Measurements from ENCODE around the gene RAB2B.

DNA sequence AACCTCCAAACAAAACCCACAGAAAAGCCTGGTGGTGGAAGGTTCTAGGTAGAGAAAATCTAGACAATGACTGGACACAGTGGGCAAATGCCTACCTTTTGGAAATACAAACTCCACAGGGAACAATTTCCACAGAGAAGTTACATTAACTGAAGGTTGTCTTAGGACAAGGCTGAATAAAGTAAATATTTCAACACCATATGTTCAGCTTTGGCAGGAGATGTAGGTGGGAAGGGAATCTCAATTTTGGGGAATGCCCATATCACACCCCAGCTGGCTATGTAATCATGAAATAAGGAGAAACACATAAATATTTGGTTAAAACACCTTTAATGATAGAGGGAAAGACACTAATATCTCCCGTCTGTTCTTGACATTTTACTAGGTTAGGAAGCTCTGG is 44.0 kb upstream of the RAB2B start:
- TF ChIP-seq, protein P1, sequence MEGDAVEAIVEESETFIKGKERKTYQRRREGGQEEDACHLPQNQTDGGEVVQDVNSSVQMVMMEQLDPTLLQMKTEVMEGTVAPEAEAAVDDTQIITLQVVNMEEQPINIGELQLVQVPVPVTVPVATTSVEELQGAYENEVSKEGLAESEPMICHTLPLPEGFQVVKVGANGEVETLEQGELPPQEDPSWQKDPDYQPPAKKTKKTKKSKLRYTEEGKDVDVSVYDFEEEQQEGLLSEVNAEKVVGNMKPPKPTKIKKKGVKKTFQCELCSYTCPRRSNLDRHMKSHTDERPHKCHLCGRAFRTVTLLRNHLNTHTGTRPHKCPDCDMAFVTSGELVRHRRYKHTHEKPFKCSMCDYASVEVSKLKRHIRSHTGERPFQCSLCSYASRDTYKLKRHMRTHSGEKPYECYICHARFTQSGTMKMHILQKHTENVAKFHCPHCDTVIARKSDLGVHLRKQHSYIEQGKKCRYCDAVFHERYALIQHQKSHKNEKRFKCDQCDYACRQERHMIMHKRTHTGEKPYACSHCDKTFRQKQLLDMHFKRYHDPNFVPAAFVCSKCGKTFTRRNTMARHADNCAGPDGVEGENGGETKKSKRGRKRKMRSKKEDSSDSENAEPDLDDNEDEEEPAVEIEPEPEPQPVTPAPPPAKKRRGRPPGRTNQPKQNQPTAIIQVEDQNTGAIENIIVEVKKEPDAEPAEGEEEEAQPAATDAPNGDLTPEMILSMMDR (IDR thresholded peaks at IDR 0.05), result no peak
- no peak for TF ChIP-seq POLR2A (IDR thresholded peaks at IDR 0.05)

Data from thyroid gland (tissue), 4 donors.